ENCODE results near the gene OR2V2.

GRCh38 chr5:181105391-181106025 lies 41.9 kb upstream of the OR2V2 start:
- TF ChIP-seq CTCF (IDR thresholded peaks at IDR 0.05; ENCODE audit: insufficient read depth, low read length) = no peak
- TF ChIP-seq POLR2AphosphoS5 (IDR thresholded peaks at IDR 0.05; ENCODE audit: low read depth) = no peak
